Measurements from ENCODE around the gene AIFM3.

GRCh38 chr22:20937794-20938671 lies 29.0 kb upstream of the AIFM3 start:
- TF ChIP-seq CTCF (conservative IDR thresholded peaks at IDR 0.05; ENCODE audit: low read length) (no peak), EZH2phosphoT487 (IDR thresholded peaks at IDR 0.05; ENCODE audit: borderline replicate concordance) (no peak)
